ENCODE data around the gene LHFPL4.

LHFPL4 gene

DNA sequence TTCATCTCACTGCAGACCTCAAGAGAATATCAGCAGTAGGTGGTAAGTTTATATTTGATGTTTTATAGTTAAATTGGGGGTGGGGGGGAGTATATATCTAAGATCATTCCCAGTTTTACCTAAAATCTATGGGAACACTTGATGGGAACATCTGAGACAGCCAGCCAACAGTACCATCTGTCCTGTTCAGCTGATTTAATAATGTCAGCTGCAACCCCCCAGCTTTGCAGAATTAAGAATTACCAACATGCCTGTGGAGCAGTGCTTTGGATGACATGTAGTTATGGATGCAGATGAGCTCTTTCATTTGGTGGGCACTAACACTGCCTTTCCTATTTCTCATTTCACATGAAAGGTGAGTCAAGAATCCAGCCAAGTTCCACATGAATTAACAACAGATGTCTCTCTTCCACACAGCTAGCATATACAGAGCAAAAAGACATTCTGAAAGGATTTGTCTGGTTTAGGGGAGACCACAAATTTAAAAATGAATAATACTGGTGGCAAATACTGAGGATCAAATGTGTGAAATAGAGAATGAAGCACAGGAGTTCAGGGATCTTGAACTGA, 80.0 kb downstream of the LHFPL4 start:
- no peak for DNase-seq (ENCODE audit: low spot score)

DNA sequence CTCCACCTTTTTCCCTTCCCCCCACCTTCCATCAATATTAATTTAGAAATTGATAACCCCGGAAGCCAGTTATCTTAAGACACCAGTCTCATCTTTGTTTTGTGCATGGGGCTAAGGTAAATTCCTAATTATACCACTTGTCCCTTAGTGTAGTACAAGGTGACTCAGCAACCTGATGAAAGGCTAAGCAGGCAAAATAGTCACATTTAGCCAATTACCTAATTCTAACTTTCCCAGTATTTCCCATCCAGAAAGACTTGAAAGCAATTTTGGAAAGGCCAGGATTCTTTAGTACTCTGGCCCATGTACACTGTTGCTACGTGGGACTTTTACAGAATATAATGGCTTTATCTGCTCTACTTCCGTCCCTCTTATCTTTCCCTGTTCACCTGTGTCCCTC, 83.6 kb downstream of the LHFPL4 start:
- DNase-seq (ENCODE audit: low spot score): no peak

DNA sequence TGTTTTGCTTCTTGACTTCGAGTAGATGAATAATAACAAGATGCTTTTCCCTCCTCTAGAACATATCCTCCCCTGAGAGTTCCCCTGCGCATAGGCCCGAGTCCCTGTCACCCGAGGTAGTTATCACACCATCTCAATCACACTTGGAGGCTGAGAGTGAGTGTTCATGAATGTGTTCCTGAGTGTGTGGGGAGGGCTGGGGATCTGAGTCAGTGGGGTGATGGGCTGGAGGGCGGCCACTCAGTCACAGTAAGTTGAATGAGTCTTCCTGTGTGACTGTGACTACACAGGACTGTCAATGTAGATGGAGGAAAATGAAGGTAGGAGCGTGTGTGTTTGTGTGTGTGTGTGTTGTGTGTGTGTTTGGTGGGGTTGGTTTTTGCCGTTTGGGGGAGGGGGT, 85.2 kb downstream of the LHFPL4 start:
- no peak for DNase-seq (ENCODE audit: low spot score)

DNA sequence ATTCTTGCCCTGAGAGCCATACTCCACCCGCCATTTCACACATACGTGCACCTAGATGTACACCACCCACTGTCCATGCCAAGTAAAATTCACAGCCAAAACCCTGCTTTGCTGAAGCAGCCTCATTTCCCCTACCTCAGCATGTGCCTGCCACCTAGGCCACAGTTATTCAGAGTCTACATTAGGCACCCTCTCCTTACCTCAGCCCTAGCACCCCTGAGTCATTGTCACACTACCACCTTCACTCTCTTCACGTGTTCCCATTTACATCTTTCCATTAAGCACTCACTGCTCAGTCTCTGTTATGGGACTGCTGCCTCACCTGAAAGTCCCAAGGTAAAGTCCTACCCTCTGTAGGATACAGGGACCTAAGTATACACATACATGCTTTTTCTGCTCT, 86.2 kb downstream of the LHFPL4 start:
- DNase-seq (ENCODE audit: low spot score): no peak

DNA sequence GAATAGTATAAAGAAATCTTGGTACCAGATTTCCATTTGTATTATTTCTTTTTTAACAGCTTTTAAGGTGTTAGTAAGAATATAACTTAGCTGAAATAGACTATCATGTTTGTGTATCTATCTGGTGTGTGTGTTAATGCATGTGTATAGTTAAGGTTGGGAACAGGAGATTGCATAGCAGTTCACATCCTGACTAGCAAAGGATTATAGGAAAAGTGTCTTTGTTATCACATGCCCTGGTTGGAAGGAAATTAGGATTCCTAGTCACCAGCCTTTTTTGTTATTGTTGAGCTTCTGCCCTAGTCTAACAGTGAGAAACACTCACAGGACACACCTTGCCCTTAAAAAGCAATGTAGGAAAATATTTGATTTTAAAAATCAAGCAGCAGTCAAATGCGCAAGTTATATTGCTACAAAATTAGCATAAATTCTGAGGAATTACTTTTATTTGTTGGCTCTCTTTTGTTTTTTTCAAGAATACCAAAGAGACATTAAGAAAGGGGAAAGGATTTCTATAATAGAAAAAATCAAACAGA, 98.0 kb downstream of the LHFPL4 start:
- DNase-seq (ENCODE audit: low spot score): no peak

DNA sequence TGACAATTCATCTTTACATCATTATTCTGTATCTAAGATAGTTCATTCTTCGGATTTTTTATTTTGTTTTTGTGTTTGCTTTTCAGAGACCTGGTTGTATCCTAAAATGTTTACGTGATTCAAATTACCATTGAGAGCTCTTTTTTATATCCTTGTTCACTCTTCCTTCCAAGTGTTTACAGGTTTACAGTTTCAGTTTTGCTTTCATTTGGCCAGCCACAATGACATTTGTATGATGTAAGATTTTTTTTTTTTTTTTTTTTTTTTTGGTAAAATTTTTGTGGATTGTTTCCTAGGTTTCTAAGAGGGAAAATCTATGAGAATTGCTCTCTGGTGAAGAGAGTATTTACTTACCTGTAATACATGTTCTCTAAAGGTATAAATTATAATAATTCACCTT, 101.2 kb downstream of the LHFPL4 start:
- no peak for DNase-seq (ENCODE audit: low spot score)

DNA sequence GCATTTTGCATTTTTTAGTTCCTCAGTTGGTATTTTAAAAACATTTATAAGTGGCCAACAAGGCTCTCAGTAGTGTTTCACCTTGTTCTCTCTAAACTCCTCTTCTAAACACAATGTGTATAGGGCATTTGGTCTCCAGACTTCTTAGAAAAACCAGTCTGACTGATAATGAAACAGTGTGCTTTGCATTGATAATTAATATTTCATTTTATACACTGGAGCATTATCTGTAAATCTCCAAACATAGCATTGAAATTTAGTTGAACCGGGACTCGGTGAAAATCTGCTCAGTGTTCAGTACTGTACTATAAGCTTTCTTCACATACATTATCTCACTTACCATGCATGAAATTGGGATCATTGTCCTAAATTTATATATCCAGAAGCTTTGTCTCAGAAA, 102.6 kb downstream of the LHFPL4 start:
- DNase-seq (ENCODE audit: low spot score): no peak

DNA sequence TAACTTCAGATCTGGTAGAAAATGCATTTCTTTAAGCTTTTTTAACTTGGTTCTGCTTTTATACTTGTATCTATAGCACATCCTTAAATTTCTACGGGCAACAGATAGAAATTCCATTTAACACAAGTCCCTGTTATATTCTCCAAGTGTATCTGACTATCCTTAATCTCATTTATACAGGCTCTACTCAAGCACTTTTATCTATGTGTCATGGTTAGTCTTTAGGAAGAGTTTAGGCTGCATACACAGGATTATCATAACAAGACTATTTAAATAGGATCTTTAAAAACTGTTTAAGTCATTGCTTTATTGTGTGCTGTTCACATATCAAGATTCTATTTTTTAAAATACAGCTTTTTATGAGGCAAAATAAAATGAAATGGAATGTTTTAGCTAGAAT, 103.5 kb downstream of the LHFPL4 start:
- no peak for DNase-seq (ENCODE audit: low spot score)

DNA sequence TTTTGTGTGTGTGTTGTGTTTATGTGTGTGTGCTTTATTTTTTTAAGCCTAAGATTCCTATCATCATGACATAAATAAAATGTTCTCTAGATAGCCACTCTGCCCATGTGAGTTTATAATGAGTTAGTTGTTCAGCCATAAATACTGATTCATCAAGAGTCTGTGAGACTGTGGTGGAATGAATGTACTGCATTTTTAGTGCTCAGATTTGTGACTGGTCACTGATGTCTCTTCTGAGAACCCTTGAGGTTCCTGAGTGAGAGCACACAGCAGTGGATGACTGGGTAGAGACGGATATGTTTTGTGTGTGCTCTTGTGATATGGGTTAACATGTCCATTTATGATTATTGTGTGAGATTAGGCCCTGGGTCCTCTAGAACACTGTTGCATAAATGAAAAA, 105.0 kb downstream of the LHFPL4 start:
- no peak for DNase-seq (ENCODE audit: low spot score)

All from putamen (tissue), 1 donor.